PFSK-1 (cell line): ENCODE results near the gene TCIRG1.

ENCODE experiments used
- FOXP2 ChIP-seq: optimal IDR thresholded peaks from 2 replicates; pipeline ENCODE3; 2011; ENCODE audit warnings: borderline replicate concordance, control low read depth, inconsistent platforms; ENCODE audit not compliant: insufficient read depth; ENCODE audit errors: extremely low read length, extremely low read depth
- POLR2AphosphoS5 ChIP-seq: IDR thresholded peaks from 2 replicates; pipeline ENCODE4 v1.6.1; 2012; ENCODE audit warnings: low read depth, mild to moderate bottlenecking, control low read depth, low read length, moderate library complexity
- REST ChIP-seq, 2 experiments: IDR thresholded peaks; 2 replicates each; pipeline versions ENCODE4 v1.6.1 to v1.8.0; 2011 to 2012; ENCODE audit warnings: low read depth in 2 of 2, low read length in 2 of 2, control low read depth in 1 of 2, inconsistent platforms in 1 of 2, mild to moderate bottlenecking in 1 of 2, moderate library complexity in 1 of 2; ENCODE audit not compliant: insufficient read depth in 1 of 2
- SIN3A ChIP-seq: IDR thresholded peaks from 2 replicates; pipeline ENCODE4 v1.6.1; 2012; ENCODE audit warnings: mild to moderate bottlenecking, low read length, moderate library complexity, borderline replicate concordance; ENCODE audit not compliant: insufficient read depth
- TAF1 ChIP-seq: IDR thresholded peaks from 2 replicates; pipeline ENCODE4 v1.6.1; 2012; ENCODE audit warnings: low read length, control low read depth, borderline replicate concordance; ENCODE audit not compliant: insufficient read depth

TCIRG1 gene

DNA sequence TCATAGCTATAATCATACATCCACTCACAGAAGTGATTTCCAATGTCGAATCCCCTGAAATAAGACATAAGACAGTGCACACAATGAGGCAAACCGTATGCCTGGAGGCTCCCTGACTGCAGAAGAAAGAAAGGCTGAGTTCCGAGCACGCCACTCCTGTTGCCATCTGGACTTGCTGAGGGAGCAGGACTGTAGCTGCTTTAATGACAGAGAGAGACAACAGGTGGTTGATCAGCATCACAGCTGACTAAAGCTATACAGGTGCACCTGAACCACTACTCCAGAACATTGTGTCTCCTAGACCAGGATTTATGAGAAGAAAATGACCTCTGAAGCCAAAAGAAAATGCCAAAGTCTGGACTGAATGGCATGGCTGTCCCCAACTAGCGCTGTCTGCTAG, 27.0 kb downstream of the TCIRG1 start:
- TF ChIP-seq TAF1 (no peak), POLR2AphosphoS5 (no peak), SIN3A (no peak), REST (IDR thresholded peaks at IDR 0.05; ENCODE audit: insufficient read depth in 1 of 2, low read depth in 2 of 2, low read length in 2 of 2) (no peak), FOXP2 (no peak)

DNA sequence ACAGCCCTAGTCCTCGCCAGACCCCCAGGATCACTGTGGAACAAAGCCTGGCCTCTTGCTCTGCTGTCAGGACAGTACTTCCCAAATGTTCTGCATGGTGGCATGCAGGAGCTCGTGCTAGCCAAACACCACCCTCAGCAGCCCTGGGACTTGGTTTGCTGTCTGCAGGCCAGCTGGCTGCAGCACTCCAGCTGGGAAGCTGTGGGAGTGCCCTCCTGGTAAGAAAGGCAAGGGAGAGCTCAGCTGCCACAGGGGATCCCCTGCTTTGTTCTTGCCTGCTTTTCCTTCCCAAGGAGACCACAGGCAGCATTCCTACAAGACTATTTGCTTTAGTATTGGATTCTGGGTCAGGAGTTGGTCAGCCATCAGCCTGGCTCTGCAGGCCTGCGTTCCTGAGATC, 27.9 kb downstream of the TCIRG1 start:
- no peak for TF ChIP-seq REST (IDR thresholded peaks at IDR 0.05; ENCODE audit: insufficient read depth in 1 of 2, low read depth in 2 of 2, low read length in 2 of 2)
- TF ChIP-seq SIN3A = no peak

- TF ChIP-seq TAF1 (no peak), REST (IDR thresholded peaks at IDR 0.05; ENCODE audit: insufficient read depth in 1 of 2, low read depth in 2 of 2, low read length in 2 of 2) (no peak), FOXP2 (no peak), POLR2AphosphoS5 (no peak), SIN3A (no peak)
Measured at GRCh38 chr11:68067991-68068390, 29.2 kb downstream of the TCIRG1 start.

DNA sequence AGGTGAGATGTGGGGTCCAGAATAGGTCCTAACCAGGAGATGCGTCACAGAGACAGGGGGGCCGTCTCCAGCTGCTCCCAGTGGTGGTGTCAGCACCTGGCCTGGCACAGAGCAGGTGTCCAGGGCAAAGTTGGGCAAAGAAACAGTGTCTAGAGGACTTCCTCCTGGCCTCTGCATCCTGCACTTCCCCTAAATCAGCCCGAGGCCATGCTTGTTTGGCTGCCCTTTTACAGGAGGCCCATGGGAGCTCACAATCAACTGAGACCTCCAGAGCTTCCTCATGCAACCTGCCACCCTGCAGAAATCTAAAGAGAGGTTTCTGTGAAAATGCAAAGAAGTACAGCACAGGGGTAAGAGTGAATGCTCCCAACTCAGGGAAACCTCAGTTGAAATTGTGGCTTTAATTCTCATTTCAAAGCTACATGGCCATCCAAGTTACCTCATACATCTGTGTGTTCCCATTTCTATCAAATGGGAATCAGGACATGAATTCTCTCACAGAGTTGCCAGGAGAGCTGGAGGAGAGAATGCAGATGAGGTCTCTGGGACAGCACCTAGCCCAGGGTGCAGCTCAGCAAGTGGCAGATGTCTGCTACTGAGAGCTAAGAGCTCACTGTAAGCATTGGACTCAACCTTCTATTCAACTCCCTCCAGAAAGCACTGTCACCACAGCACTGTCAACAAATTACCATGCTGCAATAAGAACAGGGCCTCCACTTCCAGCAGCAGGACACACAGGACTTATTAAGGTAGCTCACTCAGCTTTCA, 32.6 kb downstream of the TCIRG1 start:
- no peak for TF ChIP-seq TAF1
- TF ChIP-seq POLR2AphosphoS5 = no peak
- no peak for TF ChIP-seq REST (IDR thresholded peaks at IDR 0.05; ENCODE audit: insufficient read depth in 1 of 2, low read depth in 2 of 2, low read length in 2 of 2)
- no peak for TF ChIP-seq FOXP2
- no peak for TF ChIP-seq SIN3A
